T-helper 9 cell (primary cell): ENCODE measurements around the gene FAM236D.
"Not testable (repeated sequence)": the region's sequence is repeated elsewhere in the genome, so short reads cannot be mapped to it uniquely, and the experiment has no call there.

Source experiments
- DNase-seq: peaks from one replicate; pipeline ENCODE4 v3.0.0-alpha.2; 2020
- total RNA-seq, 2 donors: gene quantifications; one replicate each; lab custom pipeline; 2026; lab: John Stamatoyannopoulos, UW

The FAM236D gene
- total RNA-seq, result 0 reads per million in 2 donors

- not testable (repeated sequence) for DNase-seq
Measured at GRCh38 chrX:72808110-72808509, at the start of gene FAM236D. FAM236D (minus strand) TSS chrX:72808210; CDS start chrX:72808110, 100 bp downstream.

- DNase-seq, result not testable (repeated sequence)
Measured at GRCh38 chrX:72837532-72837931, 29.5 kb upstream of the FAM236D start.

GRCh38 chrX:72830701-72831100, 22.7 kb upstream of the FAM236D start:
- not testable (repeated sequence) for DNase-seq

GRCh38 chrX:72790390-72790789, 17.6 kb downstream of the FAM236D start:
- DNase-seq, result not testable (repeated sequence)

GRCh38 chrX:72788142-72788541, 19.9 kb downstream of the FAM236D start:
- not testable (repeated sequence) for DNase-seq

GRCh38 chrX:72783964-72784363, 24.0 kb downstream of the FAM236D start:
- DNase-seq, result not testable (repeated sequence)

GRCh38 chrX:72783365-72783936, 24.6 kb downstream of the FAM236D start:
- not testable (repeated sequence) for DNase-seq

- not testable (repeated sequence) for DNase-seq
Measured at GRCh38 chrX:72782560-72782959, 25.4 kb downstream of the FAM236D start, which contains the start of gene FAM236B. FAM236B (minus strand) TSS chrX:72782660; CDS start chrX:72782560, 100 bp downstream.

GRCh38 chrX:72778146-72778545, 29.9 kb downstream of the FAM236D start:
- not testable (repeated sequence) for DNase-seq

- DNase-seq, result not testable (repeated sequence)
Measured at GRCh38 chrX:72777467-72777790, 30.6 kb downstream of the FAM236D start.

- not testable (repeated sequence) for DNase-seq
Measured at GRCh38 chrX:72776653-72777466, 31.1 kb downstream of the FAM236D start, which contains the start of gene DMRTC1B. DMRTC1B (plus strand) TSS chrX:72776890; CDS start chrX:72845136, 68,246 bp downstream.

- not testable (repeated sequence) for DNase-seq
Measured at GRCh38 chrX:72760454-72760853, 47.6 kb downstream of the FAM236D start.
